GM12865 (cell line): Measurements from ENCODE around the gene RPS6KA2.

Experiments used
- DNase-seq: peaks from one replicate; pipeline ENCODE4 v3.0.0; 2010; ENCODE audit warnings: low read depth
- H3K4me3 ChIP-seq: 2 replicates; pipeline ENCODE4 v1.5.1; 2011; ENCODE audit warnings: mild to moderate bottlenecking, low read depth, low read length, control low read depth
- CTCF ChIP-seq: IDR thresholded peaks from 2 replicates; pipeline ENCODE4 v1.5.1; 2011; ENCODE audit warnings: low read length, control low read depth, low read depth, inconsistent platforms; ENCODE audit not compliant: insufficient read depth; ENCODE audit errors: missing control alignments

The RPS6KA2 gene

DNA sequence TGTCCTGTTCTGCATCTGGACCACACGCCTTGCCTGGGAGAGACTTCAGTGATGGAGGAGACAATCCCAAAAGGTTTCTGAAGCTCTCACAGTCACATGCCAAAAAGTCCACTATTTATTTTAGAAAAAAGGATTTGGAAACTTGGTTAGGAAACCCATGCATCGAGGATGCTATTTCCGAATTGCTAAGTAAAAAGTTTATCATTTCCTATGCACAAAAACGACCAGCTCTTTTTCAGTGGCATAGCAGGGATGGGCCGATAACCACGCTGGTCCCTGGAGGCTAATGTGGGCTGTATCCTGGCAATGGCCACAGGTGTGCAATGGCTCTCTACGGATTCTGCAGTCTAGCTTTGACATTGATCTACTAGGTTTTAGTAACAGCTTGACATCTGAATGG, 74.5 kb downstream of the RPS6KA2 start:
- TF ChIP-seq CTCF = no peak
- DNase-seq = no peak
- H3K4me3 ChIP-seq = no peak overlapping the region

DNA sequence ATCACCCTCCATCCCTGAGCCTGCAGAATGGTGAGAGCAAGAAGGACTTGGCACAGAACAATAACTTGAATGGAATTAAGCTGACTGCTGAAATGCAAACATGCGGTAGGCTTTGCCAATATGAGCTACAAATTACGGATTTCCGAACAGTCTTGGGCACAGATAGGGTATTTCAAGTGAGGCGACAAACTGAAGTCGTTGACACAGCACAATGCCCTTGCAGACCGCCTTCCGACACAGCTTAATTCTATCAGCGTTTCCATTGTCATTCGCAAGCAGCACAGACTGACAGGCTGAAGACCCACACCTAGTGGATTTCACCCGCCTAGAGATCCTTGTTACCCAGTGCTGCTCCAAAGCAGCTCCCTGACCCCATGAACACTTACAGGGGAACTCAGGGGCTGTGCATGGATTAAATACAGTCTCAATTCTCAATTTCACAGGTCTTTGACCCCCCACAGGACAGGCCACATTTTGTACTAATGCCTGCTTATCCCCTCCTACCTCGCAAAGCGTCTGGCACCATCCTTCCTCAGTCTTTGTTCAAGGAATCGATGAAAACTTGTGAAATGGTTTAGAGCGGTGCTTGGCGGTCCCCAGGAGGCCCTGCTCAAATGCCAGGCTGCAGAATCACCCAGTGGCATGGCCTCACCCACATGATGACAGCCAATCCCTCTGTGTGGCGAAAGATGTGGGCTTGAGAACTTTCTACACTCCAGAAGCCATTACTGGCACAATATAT, 75.1 kb downstream of the RPS6KA2 start:
- no peak for TF ChIP-seq CTCF
- H3K4me3 ChIP-seq = no peak overlapping the region
- DNase-seq = no peak

GRCh38 chr6:166546653-166547052, 80.4 kb downstream of the RPS6KA2 start:
- no peak overlapping the region for H3K4me3 ChIP-seq
- no peak for DNase-seq
- no peak for TF ChIP-seq CTCF

GRCh38 chr6:166545156-166546034, 81.7 kb downstream of the RPS6KA2 start:
- no peak for TF ChIP-seq CTCF
- no peak overlapping the region for H3K4me3 ChIP-seq
- no peak for DNase-seq

DNA sequence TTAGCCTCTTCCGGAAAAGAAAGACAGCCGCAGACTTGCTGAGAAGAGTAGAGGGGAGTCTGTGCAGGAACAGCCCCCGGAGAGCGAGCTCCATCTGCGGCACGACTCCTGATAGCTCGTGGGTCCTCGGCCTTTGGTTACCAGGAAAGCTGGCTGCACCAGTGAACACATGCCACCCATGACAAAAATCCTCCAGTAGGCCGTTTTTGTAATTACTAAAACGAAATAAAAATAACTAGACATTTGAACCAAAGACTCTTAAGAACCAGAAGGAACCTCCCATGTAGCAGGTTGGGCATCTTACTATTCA, 82.8 kb downstream of the RPS6KA2 start:
- no peak overlapping the region for H3K4me3 ChIP-seq
- no peak for TF ChIP-seq CTCF
- no peak for DNase-seq

- DNase-seq = no peak
- H3K4me3 ChIP-seq = no peak overlapping the region
- TF ChIP-seq CTCF = no peak
These were observed 83.3 kb downstream of the RPS6KA2 start for GRCh38 chr6:166543603-166544295.
